Measurements from ENCODE around the gene SP140L.
"Not testable (repeated sequence)": the region's sequence is repeated elsewhere in the genome, so short reads cannot be mapped to it uniquely, and the experiment has no call there.

Gene SP140L

GRCh38 chr2:230384986-230385385 is 58.0 kb downstream of the SP140L start:
- no peak for DNase-seq

GRCh38 chr2:230394301-230394700 is 67.3 kb downstream of the SP140L start:
- DNase-seq, result no peak

GRCh38 chr2:230398698-230399097 is 71.7 kb downstream of the SP140L start:
- DNase-seq, result not testable (repeated sequence)

GRCh38 chr2:230400041-230400440 is 73.0 kb downstream of the SP140L start:
- no peak for DNase-seq

- no peak for DNase-seq
Observed at GRCh38 chr2:230400454-230400853, 73.5 kb downstream of the SP140L start.

- not testable (repeated sequence) for DNase-seq
Observed at GRCh38 chr2:230401026-230401425, 74.0 kb downstream of the SP140L start.

GRCh38 chr2:230403746-230404145 is 76.8 kb downstream of the SP140L start:
- no peak for DNase-seq

- no peak for DNase-seq
Observed at GRCh38 chr2:230405824-230406223, 78.8 kb downstream of the SP140L start.

- DNase-seq, result peak; percentile 3
Observed at GRCh38 chr2:230408244-230408842, 81.3 kb downstream of the SP140L start.

- not testable (repeated sequence) for DNase-seq
Observed at GRCh38 chr2:230409316-230409715, 82.3 kb downstream of the SP140L start.

- no peak for DNase-seq
Observed at GRCh38 chr2:230410263-230410662, 83.3 kb downstream of the SP140L start.

- no peak for DNase-seq
Observed at GRCh38 chr2:230410861-230411569, 84.0 kb downstream of the SP140L start.

GRCh38 chr2:230411570-230412370 is 84.8 kb downstream of the SP140L start:
- peak; percentile 15 for DNase-seq

GRCh38 chr2:230412371-230412711 is 85.3 kb downstream of the SP140L start:
- DNase-seq, result no peak

- no peak for DNase-seq
Observed at GRCh38 chr2:230412846-230413245, 85.9 kb downstream of the SP140L start.

GRCh38 chr2:230413479-230413878 is 86.5 kb downstream of the SP140L start:
- no peak for DNase-seq

- no peak for DNase-seq
Observed at GRCh38 chr2:230414302-230414701, 87.3 kb downstream of the SP140L start.

GRCh38 chr2:230416061-230416721 is 89.2 kb downstream of the SP140L start, which contains the start of gene SP100:
Gene SP100 (plus strand): TSS chr2:230416201. CDS start chr2:230416297, 96 bp downstream.
- peak; percentile 10 for DNase-seq

GRCh38 chr2:230417436-230417835 is 90.4 kb downstream of the SP140L start:
- DNase-seq, result no peak

- no peak for DNase-seq
Observed at GRCh38 chr2:230418341-230419016, 91.5 kb downstream of the SP140L start.

- no peak for DNase-seq
Observed at GRCh38 chr2:230419181-230419580, 92.2 kb downstream of the SP140L start.

- no peak for DNase-seq
Observed at GRCh38 chr2:230422149-230422548, 95.2 kb downstream of the SP140L start.
